Measurements from ENCODE around the gene HCN4. TPM values are rescaled to one million over a fixed set of nuclear protein-coding genes. Genes with fewer than 3 reads are reported as not detected.

HCN4 gene
- total RNA-seq, 4 donors from 2014 or later = under 0.01 to 0.10 TPM; not detected in 2

DNA sequence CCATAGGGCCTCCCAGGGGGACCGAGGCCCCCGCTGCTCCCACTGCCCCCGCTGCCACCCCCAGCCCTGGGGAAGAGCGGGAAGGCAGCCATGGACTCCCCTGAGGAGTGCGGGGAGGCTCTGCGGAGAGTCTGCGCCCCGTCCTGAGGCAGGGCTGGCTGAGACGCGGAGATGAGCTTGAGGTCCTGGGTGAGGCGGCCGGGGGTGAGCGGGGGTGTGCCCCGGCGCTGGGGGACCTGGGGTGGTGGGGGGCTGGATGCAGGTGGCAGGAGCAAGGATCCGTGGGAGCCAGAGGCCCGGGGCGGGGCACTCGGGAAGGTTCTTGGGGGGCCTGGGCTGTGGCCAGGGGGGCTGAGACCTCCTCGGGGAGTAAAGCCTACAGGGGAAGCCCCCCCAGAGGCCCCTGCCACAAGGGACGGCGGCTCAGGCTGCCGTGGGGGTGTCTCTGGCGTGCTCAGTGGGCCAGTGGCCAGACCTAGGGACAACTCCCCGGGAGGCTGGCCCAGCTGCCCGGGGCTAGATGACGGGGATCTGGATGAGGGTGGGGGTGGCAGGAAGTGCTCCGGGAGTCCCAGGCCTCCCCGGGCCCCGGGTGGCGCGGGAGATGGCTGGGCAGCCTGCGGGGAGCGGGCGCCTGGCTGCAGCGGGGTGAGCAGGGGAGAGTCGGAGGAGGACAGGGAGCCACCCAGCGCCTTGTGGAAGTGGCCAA, 45.9 kb downstream of the HCN4 start:
- intact Hi-C loops (cut with DNase I) = no loop called here
- H3K9me3 ChIP-seq = no peaks in the 10 kb centered on the region
- no peaks in the 10 kb centered on the region for H3K27me3 ChIP-seq
- H3K36me3 ChIP-seq = no peaks in the 10 kb centered on the region
- 85 to 90% methylated on average over 11 to 25 of the region's 38 CpGs for WGBS, 2 donors
- TF ChIP-seq, protein P1, sequence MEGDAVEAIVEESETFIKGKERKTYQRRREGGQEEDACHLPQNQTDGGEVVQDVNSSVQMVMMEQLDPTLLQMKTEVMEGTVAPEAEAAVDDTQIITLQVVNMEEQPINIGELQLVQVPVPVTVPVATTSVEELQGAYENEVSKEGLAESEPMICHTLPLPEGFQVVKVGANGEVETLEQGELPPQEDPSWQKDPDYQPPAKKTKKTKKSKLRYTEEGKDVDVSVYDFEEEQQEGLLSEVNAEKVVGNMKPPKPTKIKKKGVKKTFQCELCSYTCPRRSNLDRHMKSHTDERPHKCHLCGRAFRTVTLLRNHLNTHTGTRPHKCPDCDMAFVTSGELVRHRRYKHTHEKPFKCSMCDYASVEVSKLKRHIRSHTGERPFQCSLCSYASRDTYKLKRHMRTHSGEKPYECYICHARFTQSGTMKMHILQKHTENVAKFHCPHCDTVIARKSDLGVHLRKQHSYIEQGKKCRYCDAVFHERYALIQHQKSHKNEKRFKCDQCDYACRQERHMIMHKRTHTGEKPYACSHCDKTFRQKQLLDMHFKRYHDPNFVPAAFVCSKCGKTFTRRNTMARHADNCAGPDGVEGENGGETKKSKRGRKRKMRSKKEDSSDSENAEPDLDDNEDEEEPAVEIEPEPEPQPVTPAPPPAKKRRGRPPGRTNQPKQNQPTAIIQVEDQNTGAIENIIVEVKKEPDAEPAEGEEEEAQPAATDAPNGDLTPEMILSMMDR (IDR thresholded peaks at IDR 0.05) = no peak
- no peak for TF ChIP-seq POLR2A (IDR thresholded peaks at IDR 0.05)
- H3K4me1 ChIP-seq = no peaks in the 10 kb centered on the region
- no peak overlapping the region for H3K4me3 ChIP-seq (replicated peaks in 1 of 3)
- H3K27ac ChIP-seq = no peak overlapping the region
- DNase-seq = no peak

DNA sequence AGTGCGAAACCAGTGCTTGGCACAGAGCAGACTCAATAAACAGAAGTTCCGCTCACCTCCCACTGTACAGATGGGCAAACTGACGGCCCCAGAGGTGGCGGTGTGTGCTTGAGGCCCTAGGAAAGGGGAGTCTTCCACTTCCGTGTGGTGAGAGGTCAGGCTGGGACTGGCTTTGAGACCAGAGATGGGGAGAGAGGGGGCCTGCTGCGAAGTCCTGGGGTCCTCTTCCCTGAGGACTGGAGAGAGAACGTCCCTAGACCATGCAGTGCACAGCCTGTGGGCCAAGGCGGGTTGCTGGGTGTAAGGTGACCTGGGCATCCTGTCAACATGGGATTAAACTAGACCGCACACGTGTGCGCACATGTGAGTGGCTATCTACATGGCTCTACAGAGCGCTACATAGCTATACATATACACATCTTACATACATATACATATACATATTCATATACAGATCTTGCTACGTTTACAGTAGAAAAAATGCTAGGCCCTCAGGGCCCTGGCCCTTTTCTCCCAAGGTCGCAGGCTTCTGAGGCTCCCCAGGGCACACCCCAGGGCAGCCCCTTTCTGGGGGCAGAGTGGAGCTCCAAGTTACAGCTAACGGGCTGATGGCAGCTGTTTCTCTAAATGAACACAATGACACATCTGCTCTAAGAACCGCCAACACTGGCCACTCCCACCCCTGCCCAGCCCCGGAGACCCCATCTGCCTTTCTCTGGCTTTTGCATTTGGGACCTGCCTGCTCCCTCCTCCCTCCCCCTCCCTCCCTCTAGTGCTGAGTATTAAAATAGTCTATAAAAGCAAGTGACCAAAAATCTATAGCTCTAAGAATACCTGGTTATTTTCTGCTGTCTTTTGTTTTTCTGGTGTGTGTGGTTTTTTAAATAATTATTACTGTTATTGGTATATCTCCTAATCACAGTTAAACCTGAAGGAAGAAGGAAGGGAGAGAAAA, 47.0 kb downstream of the HCN4 start:
- no peak overlapping the region for H3K27ac ChIP-seq
- no peaks in the 10 kb centered on the region for H3K27me3 ChIP-seq
- no peaks in the 10 kb centered on the region for H3K4me1 ChIP-seq
- 84 to 87% methylated on average over 17 of the region's 17 CpGs for WGBS, 2 donors
- no peak for TF ChIP-seq POLR2A (IDR thresholded peaks at IDR 0.05)
- TF ChIP-seq, protein P1 (IDR thresholded peaks at IDR 0.05) = no peak
- no peak for DNase-seq
- H3K9me3 ChIP-seq = no peaks in the 10 kb centered on the region
- intact Hi-C loops (cut with DNase I) = no loop called here
- no peak overlapping the region for H3K4me3 ChIP-seq (replicated peaks in 1 of 3)
- H3K36me3 ChIP-seq = no peaks in the 10 kb centered on the region

DNA sequence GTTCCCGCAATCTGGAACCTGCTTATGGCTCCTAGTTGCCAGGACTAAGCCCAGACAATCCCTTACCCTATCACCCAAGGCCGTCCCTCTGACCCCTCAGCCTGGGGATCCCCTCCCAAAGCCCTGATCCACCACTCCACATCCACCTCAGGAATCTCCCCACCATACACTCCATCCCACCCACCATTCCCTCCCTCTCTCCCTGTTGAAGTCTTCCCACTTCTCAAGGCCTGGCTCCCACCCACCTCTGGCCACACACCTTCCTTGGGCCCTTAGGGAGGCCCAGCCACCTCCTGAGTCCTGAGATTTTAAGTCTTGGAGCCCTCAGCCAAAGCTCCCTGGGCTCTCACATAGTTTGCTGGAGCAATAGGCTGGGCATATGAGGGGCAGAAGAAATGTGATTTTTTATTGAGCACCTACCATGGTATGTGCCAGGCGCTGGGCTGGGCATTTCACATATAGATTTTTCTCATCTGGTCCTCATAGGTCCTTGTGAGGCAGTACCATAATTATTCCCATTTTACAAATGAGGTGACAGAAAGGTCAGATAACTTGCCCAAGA, 48.1 kb downstream of the HCN4 start:
- DNase-seq = no peak
- Histone ChIP-seq H3K4me3 (replicated peaks in 1 of 3) (no peak overlapping the region), H3K27ac (no peak overlapping the region), H3K27me3 (no peaks in the 10 kb centered on the region), H3K9me3 (no peaks in the 10 kb centered on the region), H3K4me1 (no peaks in the 10 kb centered on the region), H3K36me3 (no peaks in the 10 kb centered on the region)
- TF ChIP-seq, protein P1 (IDR thresholded peaks at IDR 0.05) = no peak
- TF ChIP-seq POLR2A (IDR thresholded peaks at IDR 0.05) = no peak
- 89% methylated on average over 3 of the region's 3 CpGs for WGBS, 2 donors
- intact Hi-C loops (cut with DNase I) = no loop called here

DNA sequence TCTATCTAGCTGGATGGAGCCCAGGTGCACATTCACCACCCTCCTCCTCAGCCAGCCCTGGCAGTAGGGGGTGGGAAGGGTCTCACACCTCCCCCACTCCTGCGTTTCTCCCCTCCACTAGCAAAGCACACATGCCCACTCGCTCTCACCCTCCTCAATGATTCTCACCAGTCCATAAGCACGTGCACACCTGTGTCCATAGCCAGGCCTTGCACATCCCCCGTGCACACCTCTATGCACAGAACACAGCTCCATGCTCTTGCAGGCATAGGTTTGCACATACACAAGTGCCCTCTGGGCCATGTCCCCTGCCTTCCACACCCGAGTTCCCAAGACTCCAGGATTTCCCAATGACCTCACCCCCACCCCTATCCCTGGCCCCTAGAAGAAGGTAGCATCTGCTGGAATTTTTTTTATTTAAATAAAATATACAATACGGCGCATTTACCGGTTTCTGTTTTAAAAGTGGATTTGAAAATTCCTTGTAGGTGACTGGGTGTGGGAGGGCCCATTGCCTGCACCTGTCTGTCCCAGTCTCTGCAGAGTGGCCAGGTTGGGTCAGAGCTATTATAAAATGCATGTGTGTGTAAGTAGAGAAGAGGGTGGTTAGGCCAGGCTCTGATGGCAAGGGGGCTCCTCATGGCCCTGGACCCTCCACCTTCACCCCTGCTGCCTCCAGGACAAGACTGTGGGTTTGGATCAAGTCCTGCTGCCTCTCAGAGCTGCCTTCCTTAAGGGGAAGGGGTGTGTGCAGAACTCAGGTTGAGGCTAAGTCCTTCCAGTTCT, 49.1 kb downstream of the HCN4 start:
- H3K4me3 ChIP-seq (replicated peaks in 1 of 3) = no peak overlapping the region
- intact Hi-C loops (cut with DNase I) = no loop called here
- H3K4me1 ChIP-seq = no peaks in the 10 kb centered on the region
- H3K36me3 ChIP-seq = no peaks in the 10 kb centered on the region
- no peaks in the 10 kb centered on the region for H3K9me3 ChIP-seq
- no peaks in the 10 kb centered on the region for H3K27me3 ChIP-seq
- no peak for DNase-seq
- 72 to 78% methylated on average over 8 of the region's 8 CpGs for WGBS, 2 donors
- TF ChIP-seq, protein P1 (IDR thresholded peaks at IDR 0.05) = no peak
- no peak for TF ChIP-seq POLR2A (IDR thresholded peaks at IDR 0.05)
- no peak overlapping the region for H3K27ac ChIP-seq

All from thyroid gland (tissue), 4 donors.